ENCODE results near the gene JAK1. TPM values are rescaled to one million over a fixed set of nuclear protein-coding genes. Genes with fewer than 3 reads are reported as not detected.

JAK1 gene
- total RNA-seq, 4 donors from 2014 or later, result 59.7 to 92.7 (median 64.1) TPM

GRCh38 chr1:64880449-64880848 lies 85.9 kb downstream of the JAK1 start:
- Histone ChIP-seq H3K36me3 (peaks cover 0 to 71% (median 12%) of the 10 kb centered on the region in 3 donors), H3K27ac (no peak overlapping the region), H3K4me1 (no peaks in the 10 kb centered on the region), H3K27me3 (no peaks in the 10 kb centered on the region), H3K4me3 (no peak overlapping the region), H3K9me3 (no peaks in the 10 kb centered on the region)
- DNase-seq, result no peak
- 74 to 95% methylated on average over 3 to 4 of the region's 4 CpGs for whole genome bisulfite sequencing, 2 donors
- TF ChIP-seq CTCF (IDR thresholded peaks at IDR 0.05) (no peak), POLR2A (IDR thresholded peaks at IDR 0.05) (no peak)
- intact Hi-C loops (cut with DNase I), result no loop called here

GRCh38 chr1:64878931-64879611 lies 87.3 kb downstream of the JAK1 start:
- intact Hi-C loops (cut with DNase I), result no loop called here
- Histone ChIP-seq H3K9me3 (no peaks in the 10 kb centered on the region), H3K4me1 (no peaks in the 10 kb centered on the region), H3K27ac (no peak overlapping the region), H3K36me3 (peaks cover 5 to 80% (median 13%) of the 10 kb centered on the region in 3 donors), H3K4me3 (no peak overlapping the region), H3K27me3 (no peaks in the 10 kb centered on the region)
- TF ChIP-seq CTCF (IDR thresholded peaks at IDR 0.05) (no peak), POLR2A (IDR thresholded peaks at IDR 0.05) (no peak)
- WGBS, 2 donors, result 86 to 90% methylated on average over 12 of the region's 12 CpGs
- no peak for DNase-seq

GRCh38 chr1:64878090-64878489 lies 88.3 kb downstream of the JAK1 start:
- Histone ChIP-seq H3K27me3 (no peaks in the 10 kb centered on the region), H3K4me1 (no peaks in the 10 kb centered on the region), H3K27ac (no peak overlapping the region), H3K36me3 (peaks cover 5 to 80% (median 13%) of the 10 kb centered on the region in 3 donors), H3K9me3 (no peaks in the 10 kb centered on the region), H3K4me3 (no peak overlapping the region)
- intact Hi-C loops (cut with DNase I), result no loop called here
- TF ChIP-seq CTCF (IDR thresholded peaks at IDR 0.05) (no peak), POLR2A (IDR thresholded peaks at IDR 0.05) (no peak)
- no peak for DNase-seq

DNA sequence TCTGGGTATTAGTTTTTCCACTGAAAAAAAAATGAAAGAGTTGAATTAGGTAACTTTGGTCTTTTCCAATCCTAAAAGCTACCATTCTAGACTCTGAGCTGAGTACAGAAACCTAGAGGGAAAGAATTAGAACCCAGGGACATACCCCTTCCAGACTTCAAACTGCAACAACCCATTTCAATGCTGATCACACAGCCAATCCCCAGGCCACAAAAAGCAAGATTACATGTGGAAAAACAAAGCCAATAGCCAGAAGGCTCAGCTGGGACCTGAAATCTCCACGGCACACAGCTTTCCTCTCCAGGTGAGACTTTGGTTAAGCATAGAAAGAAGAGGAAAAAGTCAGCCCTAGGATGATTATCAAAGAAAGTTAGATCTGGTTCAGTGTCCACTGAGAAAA lies 88.8 kb downstream of the JAK1 start:
- peaks cover 5 to 80% (median 13%) of the 10 kb centered on the region in 3 donors for H3K36me3 ChIP-seq
- intact Hi-C loops (cut with DNase I), result no loop called here
- H3K4me3 ChIP-seq, result no peak overlapping the region
- 88 to 100% methylated on average over 1 of the region's 1 CpG for WGBS, 2 donors
- no peaks in the 10 kb centered on the region for H3K9me3 ChIP-seq
- DNase-seq, result no peak
- no peak overlapping the region for H3K27ac ChIP-seq
- H3K4me1 ChIP-seq, result no peaks in the 10 kb centered on the region
- H3K27me3 ChIP-seq, result no peaks in the 10 kb centered on the region
- TF ChIP-seq CTCF (IDR thresholded peaks at IDR 0.05), result no peak
- no peak for TF ChIP-seq POLR2A (IDR thresholded peaks at IDR 0.05)

DNA sequence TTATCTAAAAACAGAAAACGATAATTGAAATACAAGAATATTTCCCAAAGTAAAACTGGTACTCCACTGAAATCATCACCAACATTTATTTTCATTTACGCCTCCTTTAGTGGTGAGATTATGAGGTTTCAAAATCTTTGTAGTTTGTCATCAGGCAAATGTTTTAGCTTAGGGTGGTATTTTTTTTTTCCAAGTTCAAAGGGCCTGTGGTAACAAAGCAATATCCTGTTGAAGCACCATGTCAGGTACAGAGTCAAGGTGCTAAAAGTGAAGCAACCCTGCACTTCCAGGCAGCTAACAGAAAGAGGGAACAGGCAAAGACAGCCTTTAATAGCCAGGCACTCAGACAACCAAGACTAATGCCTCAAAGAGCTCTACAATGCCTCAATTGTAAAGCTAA lies 89.2 kb downstream of the JAK1 start:
- no peak for TF ChIP-seq CTCF (IDR thresholded peaks at IDR 0.05)
- TF ChIP-seq POLR2A (IDR thresholded peaks at IDR 0.05), result no peak
- Histone ChIP-seq H3K4me1 (no peaks in the 10 kb centered on the region), H3K27ac (no peak overlapping the region), H3K9me3 (no peaks in the 10 kb centered on the region), H3K27me3 (no peaks in the 10 kb centered on the region), H3K4me3 (no peak overlapping the region), H3K36me3 (peaks cover 5 to 80% (median 13%) of the 10 kb centered on the region in 3 donors)
- WGBS, 2 donors, result 76 to 82% methylated on average over 2 of the region's 2 CpGs
- intact Hi-C loops (cut with DNase I), result no loop called here
- DNase-seq, result no peak
